Endodermal cell (in vitro differentiated cells): ENCODE data around the gene TSNAX. TPM values are rescaled to one million over a fixed set of nuclear protein-coding genes. Genes with fewer than 3 reads are reported as not detected.

ENCODE experiments used
- DNase-seq: peaks from one replicate; pipeline ENCODE4 v3.0.0-alpha.2; 2017
- H3K27ac ChIP-seq: 2 replicates; pipeline ENCODE4 v1.5.1; 2013; ENCODE audit warnings: mild to moderate bottlenecking, low read depth, low read length, moderate library complexity
- H3K27me3 ChIP-seq: 2 replicates; pipeline ENCODE4 v1.6.1; 2013; ENCODE audit warnings: mild to moderate bottlenecking, low read length, moderate library complexity; ENCODE audit not compliant: insufficient read depth, control insufficient read depth, poor library complexity, severe bottlenecking
- H3K36me3 ChIP-seq: 2 replicates; pipeline ENCODE4 v1.7.0; 2013; ENCODE audit warnings: mild to moderate bottlenecking, low read length, moderate library complexity; ENCODE audit not compliant: control insufficient read depth, insufficient read depth
- H3K4me1 ChIP-seq: one replicate; pipeline ENCODE4 v1.7.0; 2013; ENCODE audit warnings: low read length; ENCODE audit not compliant: control insufficient read depth, insufficient read depth
- H3K4me3 ChIP-seq: 2 replicates; pipeline ENCODE4 v1.5.1; 2013; ENCODE audit warnings: mild to moderate bottlenecking, low read length, moderate library complexity
- H3K9ac ChIP-seq: 2 replicates; pipeline ENCODE4 v1.6.1; 2013; ENCODE audit warnings: mild to moderate bottlenecking, low read length, moderate library complexity; ENCODE audit not compliant: poor library complexity, severe bottlenecking; ENCODE audit errors: extremely low read depth
- H3K9me3 ChIP-seq: 2 replicates; pipeline ENCODE4 v1.6.1; 2013; ENCODE audit warnings: mild to moderate bottlenecking, low read length, moderate library complexity; ENCODE audit not compliant: control insufficient read depth
- H3K27ac Mint-ChIP-seq: 2 replicates; pipeline ENCODE4 v1.8.0; 2020; ENCODE audit warnings: mixed read lengths
- H3K27me3 Mint-ChIP-seq: 2 replicates; pipeline ENCODE4 v1.8.0; 2021; ENCODE audit warnings: mild to moderate bottlenecking, mixed read lengths; ENCODE audit not compliant: insufficient read depth
- H3K36me3 Mint-ChIP-seq: 2 replicates; pipeline ENCODE4 v1.8.0; 2020; ENCODE audit warnings: low read depth, mixed read lengths
- H3K4me1 Mint-ChIP-seq: 2 replicates; pipeline ENCODE4 v1.8.0; 2020; ENCODE audit warnings: mixed read lengths
- H3K4me3 Mint-ChIP-seq: 2 replicates; pipeline ENCODE4 v1.8.0; 2020; ENCODE audit warnings: mild to moderate bottlenecking, moderate library complexity, mixed read lengths
- H3K9me3 Mint-ChIP-seq: 2 replicates; pipeline ENCODE4 v1.8.0; 2020; ENCODE audit warnings: mild to moderate bottlenecking, mixed read lengths
- WGBS, 2 experiments: methylation state at CpG; one replicate each; pipeline versions ENCODE4 v1.1.5 to v1.1.7; 2013; ENCODE audit warnings: missing lambda C conversion rate in 2 of 2, mixed read lengths in 1 of 2; ENCODE audit not compliant: insufficient coverage in 1 of 2, insufficient read length in 1 of 2; 5-methylcytosine and 5-hydroxymethylcytosine counted together
- total RNA-seq, 2 donors: library from RNA; stranded (reverse); fragmentation: NEBNext Ultra II Directional in 1 of 2; extraction: Animal tissue kit (Norgen Biotek cat#: 25700) in 1 of 2; gene quantifications; 2 replicates in 1 of 2; 3 replicates in 1 of 2; pipeline ENCODE4 v1.2.1, GENCODE V29; 2021
- TF ChIP-seq, protein P1 (sequence below): fragments of 200-600 bp; sonication (generic); conservative IDR thresholded peaks from 2 replicates; pipeline ENCODE4 v1.5.0; 2021; ENCODE audit warnings: antibody characterized with exemption, mild to moderate bottlenecking

The TSNAX gene
- total RNA-seq, 2 donors from 2014 or later, result 38.3 to 45.6 TPM

DNA sequence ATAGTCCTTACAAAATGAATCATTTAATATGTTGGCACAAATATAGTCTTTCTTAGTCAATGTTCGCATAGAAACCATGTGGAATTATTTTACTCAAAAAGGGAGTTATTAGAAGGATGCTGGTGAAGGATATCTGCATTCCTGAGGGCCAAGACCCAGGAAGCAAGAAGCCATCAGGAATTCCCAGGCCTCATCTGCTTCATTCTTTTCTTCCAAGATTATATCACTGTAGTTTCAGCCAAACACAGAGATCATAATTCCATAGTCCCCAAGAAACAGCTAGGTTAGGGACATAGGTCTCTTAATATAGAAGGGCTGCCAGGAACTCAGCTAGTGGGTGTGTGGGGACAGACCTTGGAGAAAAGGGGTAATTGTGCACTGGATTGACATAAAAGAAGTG, 69.5 kb downstream of the TSNAX start:
- Histone ChIP-seq H3K9ac (no peak overlapping the region), H3K27me3 (no peaks in the 10 kb centered on the region), H3K27ac (no peak overlapping the region), H3K36me3 (no peaks in the 10 kb centered on the region), H3K4me1 (no peaks in the 10 kb centered on the region), H3K4me3 (no peak overlapping the region), H3K9me3 (no peaks in the 10 kb centered on the region)
- Mint-ChIP-seq H3K36me3 (no peaks in the 10 kb centered on the region), H3K9me3 (no peaks in the 10 kb centered on the region), H3K27ac (no peak overlapping the region), H3K27me3 (no peaks in the 10 kb centered on the region), H3K4me3 (no peak overlapping the region), H3K4me1 (peaks cover 9% of the 10 kb centered on the region)
- DNase-seq, result no peak
- TF ChIP-seq, protein P1, sequence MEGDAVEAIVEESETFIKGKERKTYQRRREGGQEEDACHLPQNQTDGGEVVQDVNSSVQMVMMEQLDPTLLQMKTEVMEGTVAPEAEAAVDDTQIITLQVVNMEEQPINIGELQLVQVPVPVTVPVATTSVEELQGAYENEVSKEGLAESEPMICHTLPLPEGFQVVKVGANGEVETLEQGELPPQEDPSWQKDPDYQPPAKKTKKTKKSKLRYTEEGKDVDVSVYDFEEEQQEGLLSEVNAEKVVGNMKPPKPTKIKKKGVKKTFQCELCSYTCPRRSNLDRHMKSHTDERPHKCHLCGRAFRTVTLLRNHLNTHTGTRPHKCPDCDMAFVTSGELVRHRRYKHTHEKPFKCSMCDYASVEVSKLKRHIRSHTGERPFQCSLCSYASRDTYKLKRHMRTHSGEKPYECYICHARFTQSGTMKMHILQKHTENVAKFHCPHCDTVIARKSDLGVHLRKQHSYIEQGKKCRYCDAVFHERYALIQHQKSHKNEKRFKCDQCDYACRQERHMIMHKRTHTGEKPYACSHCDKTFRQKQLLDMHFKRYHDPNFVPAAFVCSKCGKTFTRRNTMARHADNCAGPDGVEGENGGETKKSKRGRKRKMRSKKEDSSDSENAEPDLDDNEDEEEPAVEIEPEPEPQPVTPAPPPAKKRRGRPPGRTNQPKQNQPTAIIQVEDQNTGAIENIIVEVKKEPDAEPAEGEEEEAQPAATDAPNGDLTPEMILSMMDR, result no peak
- 93% methylated on average over 1 of the region's 1 CpG; no CpG with 5 or more reads in 1 of the 2 experiments for WGBS, 2 experiments

DNA sequence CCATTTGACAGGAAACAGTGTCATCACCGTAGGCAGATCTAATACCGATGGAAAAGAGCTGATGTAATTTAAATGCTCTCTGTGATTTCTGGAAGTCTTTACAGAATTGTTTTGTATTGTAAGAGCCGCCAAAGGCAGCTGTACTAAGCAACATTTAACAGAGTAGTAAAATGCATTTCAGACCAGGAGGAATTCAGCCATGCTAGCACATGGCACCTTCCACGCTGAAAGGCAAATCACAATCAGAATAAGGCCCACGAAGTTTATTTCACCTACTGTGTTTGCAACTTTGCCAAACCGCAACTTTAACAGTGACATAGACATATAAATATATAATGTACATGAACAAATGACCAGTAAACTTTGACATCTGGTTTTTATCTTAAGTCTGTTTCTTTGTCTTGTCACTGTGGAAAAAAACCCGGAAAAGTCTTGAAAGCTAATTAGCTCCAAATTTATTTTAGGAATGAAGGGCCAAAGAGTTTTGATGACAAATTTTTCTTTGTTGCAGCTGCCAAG, 72.0 kb downstream of the TSNAX start:
- Histone ChIP-seq H3K27ac (no peak overlapping the region), H3K4me3 (no peak overlapping the region), H3K27me3 (no peaks in the 10 kb centered on the region), H3K9me3 (no peaks in the 10 kb centered on the region), H3K9ac (no peak overlapping the region), H3K36me3 (no peaks in the 10 kb centered on the region), H3K4me1 (no peaks in the 10 kb centered on the region)
- H3K4me3 Mint-ChIP-seq, result no peak overlapping the region
- H3K27me3 Mint-ChIP-seq, result peaks cover 4% of the 10 kb centered on the region
- H3K9me3 Mint-ChIP-seq, result no peaks in the 10 kb centered on the region
- DNase-seq, result no peak
- H3K27ac Mint-ChIP-seq, result no peak overlapping the region
- peaks cover 13% of the 10 kb centered on the region for H3K4me1 Mint-ChIP-seq
- no peaks in the 10 kb centered on the region for H3K36me3 Mint-ChIP-seq
- TF ChIP-seq, protein P1, result no peak
- 89% methylated on average over 5 to 6 of the region's 7 CpGs for WGBS, 2 experiments

DNA sequence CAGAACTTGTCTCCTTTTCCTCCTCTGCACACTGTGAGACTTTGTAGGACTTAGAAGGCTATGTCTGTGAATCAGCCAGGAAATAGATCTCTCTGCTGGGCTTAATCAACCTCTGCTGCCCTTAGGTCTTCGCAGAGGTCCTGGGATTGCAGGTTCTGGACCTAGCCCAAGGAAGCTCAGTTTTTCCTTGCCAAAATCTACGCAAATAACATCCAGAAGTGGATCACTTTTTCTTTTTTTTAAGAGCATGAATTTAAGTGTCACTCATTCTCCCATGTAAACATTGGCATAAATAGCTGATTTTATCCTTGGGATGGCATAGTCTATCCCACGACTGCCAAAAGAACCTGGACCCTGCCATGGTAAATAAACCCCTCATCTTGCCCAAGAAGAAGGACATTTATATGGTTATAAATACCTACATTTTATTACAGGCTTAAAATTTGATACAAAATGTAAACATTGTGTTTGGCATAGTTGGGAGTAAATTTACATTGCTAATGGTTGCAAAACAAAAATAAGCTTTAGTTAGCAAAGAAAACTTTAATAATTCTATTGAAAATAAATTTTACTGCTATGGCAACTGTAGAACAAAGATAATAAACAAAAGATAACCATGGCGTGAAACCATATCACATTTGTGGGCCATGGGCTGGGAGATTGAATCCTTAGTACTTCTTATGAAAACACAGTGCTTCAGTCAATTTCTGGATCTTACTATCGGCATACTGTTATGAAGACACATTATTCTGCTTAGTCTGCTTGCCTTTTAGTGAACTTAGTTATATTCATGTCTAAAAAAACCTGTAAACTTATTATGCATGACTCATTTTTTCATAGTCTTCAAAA, 73.6 kb downstream of the TSNAX start:
- Histone ChIP-seq H3K27ac (no peak overlapping the region), H3K4me3 (no peak overlapping the region), H3K27me3 (no peaks in the 10 kb centered on the region), H3K9ac (no peak overlapping the region), H3K9me3 (no peaks in the 10 kb centered on the region), H3K4me1 (no peaks in the 10 kb centered on the region), H3K36me3 (no peaks in the 10 kb centered on the region)
- no peaks in the 10 kb centered on the region for H3K9me3 Mint-ChIP-seq
- H3K4me1 Mint-ChIP-seq, result peaks cover 4% of the 10 kb centered on the region
- H3K27ac Mint-ChIP-seq, result no peak overlapping the region
- 94% methylated on average over 5 of the region's 5 CpGs for WGBS, 2 experiments
- H3K36me3 Mint-ChIP-seq, result no peaks in the 10 kb centered on the region
- peaks cover 15% of the 10 kb centered on the region for H3K27me3 Mint-ChIP-seq
- TF ChIP-seq, protein P1, result no peak
- DNase-seq, result no peak
- no peak overlapping the region for H3K4me3 Mint-ChIP-seq
